Stomach (tissue), 4 donors: ENCODE results near the gene MCHR1.

Experiments
- CTCF ChIP-seq, 7 experiments: fragments of 450-650 bp in 4 of 7; fragments of 200-600 bp in 3 of 7; sonication (generic) in 3 of 7; IDR thresholded peaks; one replicate each; pipeline ENCODE4 v1.5.1; 2016 to 2019; ENCODE audit warnings: antibody characterized with exemption in 7 of 7, control low read depth in 2 of 7, mild to moderate bottlenecking in 1 of 7
- EP300 ChIP-seq: sonication (generic); formaldehyde crosslinking; IDR thresholded peaks from one replicate; pipeline ENCODE4 v1.6.1; 2017; ENCODE audit warnings: antibody characterized with exemption
- POLR2AphosphoS5 ChIP-seq, 3 donors: sonication (generic); formaldehyde crosslinking; IDR thresholded peaks; one replicate each; pipeline ENCODE4 v1.6.1; 2016; ENCODE audit warnings: antibody characterized with exemption in 3 of 3

GRCh38 chr22:40716116-40716515, 36.8 kb downstream of the MCHR1 start:
- TF ChIP-seq EP300, result no peak
- TF ChIP-seq CTCF (IDR thresholded peaks at IDR 0.05), result no peak
- no peak for TF ChIP-seq POLR2AphosphoS5 (IDR thresholded peaks at IDR 0.05)
